ENCODE measurements around the gene FAM181A.

Gene FAM181A

DNA sequence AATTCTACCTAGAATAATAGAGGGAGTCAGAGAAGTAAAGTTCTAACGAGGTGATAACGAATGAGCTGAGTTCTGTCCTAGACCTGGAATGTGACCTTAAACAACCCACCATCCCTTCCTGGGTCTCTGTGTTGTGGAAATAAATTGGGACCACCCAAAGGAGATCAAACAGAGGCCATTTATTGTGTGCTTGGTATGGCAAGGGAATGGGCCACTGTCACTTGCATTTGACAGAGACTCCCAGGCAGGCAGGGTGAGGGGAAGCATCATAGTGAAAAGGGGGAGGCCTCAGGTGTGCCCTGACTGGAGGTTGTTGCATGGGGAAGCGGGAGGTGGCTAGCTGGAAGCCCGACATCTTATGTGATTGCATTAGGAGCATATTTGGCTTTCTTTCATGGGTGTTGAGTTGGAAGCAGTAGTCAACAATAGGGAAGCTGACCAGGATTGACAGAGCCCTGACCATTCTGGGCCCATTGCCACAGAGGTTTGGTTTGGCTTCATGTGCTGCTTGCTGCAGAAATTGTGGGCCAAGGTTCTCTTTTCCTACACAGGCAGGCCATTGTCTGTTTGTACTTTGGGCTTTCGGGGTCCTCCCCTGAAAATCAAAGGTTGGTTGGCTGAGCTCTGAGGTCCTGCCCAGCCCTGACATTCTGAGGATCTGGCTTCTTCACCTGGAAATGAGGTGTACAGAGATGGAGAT, 17.6 kb upstream of the FAM181A start:
- H3K4me3 ChIP-seq (ENCODE audit: low read length) = no peak overlapping the region
- H3K27me3 ChIP-seq (ENCODE audit: control insufficient read depth, insufficient read depth, low read length) = no peaks in the 10 kb centered on the region
- H3K9ac ChIP-seq (ENCODE audit: low read length) = no peak overlapping the region
- no peaks in the 10 kb centered on the region for H3K9me3 ChIP-seq (ENCODE audit: control insufficient read depth, low read length)
- H3K4me1 ChIP-seq (ENCODE audit: control insufficient read depth, insufficient read depth, low read length) = peaks cover 7% of the 10 kb centered on the region
- H3K36me3 ChIP-seq (ENCODE audit: control insufficient read depth, insufficient read depth, low read length) = no peaks in the 10 kb centered on the region

DNA sequence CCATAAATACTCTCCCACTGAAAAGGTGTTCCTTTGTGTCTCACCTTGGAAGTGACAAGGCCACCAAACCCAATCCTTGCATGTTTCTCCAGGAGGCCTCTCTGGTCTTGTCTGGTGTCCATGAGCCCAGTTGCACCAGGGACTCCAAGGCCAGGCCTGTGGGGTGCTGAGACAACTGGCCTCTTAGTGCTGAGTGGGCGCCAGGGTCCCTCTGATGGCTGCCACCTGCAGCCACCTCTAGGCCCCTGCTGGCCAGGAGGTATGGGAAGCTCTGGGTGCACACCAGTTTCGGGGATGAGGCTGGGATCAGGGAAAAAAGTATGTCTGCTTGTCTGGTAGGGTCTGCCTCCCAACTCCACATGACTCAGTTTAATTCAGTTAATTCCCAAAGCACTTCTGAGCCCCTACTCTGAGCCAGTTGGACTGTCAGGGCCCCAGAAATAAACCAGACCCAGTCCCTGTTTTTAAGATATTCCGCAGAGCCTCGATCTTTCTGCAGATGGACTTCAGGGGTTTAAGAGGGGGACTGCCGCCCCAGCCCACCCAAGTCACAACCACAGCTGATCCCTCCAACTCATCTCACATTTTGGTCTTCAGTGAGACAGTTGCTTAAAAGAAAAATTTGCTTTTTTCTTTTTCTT, 15.0 kb upstream of the FAM181A start:
- H3K9ac ChIP-seq (ENCODE audit: low read length) = no peak overlapping the region
- H3K27me3 ChIP-seq (ENCODE audit: control insufficient read depth, insufficient read depth, low read length) = no peaks in the 10 kb centered on the region
- no peak overlapping the region for H3K4me3 ChIP-seq (ENCODE audit: low read length)
- peaks cover 20% of the 10 kb centered on the region for H3K4me1 ChIP-seq (ENCODE audit: control insufficient read depth, insufficient read depth, low read length)
- no peaks in the 10 kb centered on the region for H3K9me3 ChIP-seq (ENCODE audit: control insufficient read depth, low read length)
- H3K36me3 ChIP-seq (ENCODE audit: control insufficient read depth, insufficient read depth, low read length) = no peaks in the 10 kb centered on the region

DNA sequence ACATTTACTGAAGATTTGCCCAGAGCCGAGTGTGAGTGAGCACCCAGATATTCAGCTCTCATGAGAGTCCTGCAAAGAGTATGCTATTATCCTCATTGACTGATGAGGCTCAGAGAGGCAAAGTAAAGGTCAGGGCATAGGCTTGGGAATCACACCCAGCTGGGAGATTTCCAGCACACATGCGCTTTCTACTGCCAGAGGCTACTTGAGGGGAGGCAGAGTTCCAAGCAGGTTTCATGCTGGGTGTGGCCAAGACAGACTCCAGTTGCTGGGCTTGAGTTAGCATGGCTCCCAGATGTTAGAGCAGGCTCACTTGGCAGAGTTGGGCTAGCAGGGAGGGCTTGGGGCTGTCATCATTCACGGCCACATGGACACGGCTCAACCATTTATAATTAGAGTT, 14.4 kb upstream of the FAM181A start:
- Histone ChIP-seq H3K4me3 (ENCODE audit: low read length) (no peak overlapping the region), H3K4me1 (ENCODE audit: control insufficient read depth, insufficient read depth, low read length) (peaks cover 27% of the 10 kb centered on the region), H3K9me3 (ENCODE audit: control insufficient read depth, low read length) (no peaks in the 10 kb centered on the region), H3K27me3 (ENCODE audit: control insufficient read depth, insufficient read depth, low read length) (no peaks in the 10 kb centered on the region), H3K9ac (ENCODE audit: low read length) (no peak overlapping the region), H3K36me3 (ENCODE audit: control insufficient read depth, insufficient read depth, low read length) (no peaks in the 10 kb centered on the region)

DNA sequence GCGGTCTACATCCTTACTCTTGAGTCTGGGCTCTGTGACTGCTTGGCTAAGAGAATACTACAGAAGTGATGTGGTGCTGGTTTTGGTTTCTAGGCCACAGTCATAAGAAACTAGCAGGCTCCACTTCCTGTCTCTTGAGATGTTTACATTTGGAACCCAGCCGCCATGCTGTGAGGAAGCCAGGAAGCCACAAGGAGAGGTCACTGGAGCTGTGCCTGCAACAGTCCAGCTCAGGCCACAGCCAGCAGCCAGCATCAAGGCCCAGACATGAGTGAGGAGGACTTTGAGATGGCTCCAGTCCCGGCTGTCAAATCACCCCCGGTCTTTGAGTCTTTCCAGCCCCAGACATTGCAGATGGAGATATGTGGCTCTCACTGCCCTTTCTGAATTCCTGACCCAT, 12.9 kb upstream of the FAM181A start:
- Histone ChIP-seq H3K4me3 (ENCODE audit: low read length) (no peak overlapping the region), H3K9ac (ENCODE audit: low read length) (no peak overlapping the region), H3K9me3 (ENCODE audit: control insufficient read depth, low read length) (no peaks in the 10 kb centered on the region), H3K4me1 (ENCODE audit: control insufficient read depth, insufficient read depth, low read length) (peaks cover 42% of the 10 kb centered on the region), H3K27me3 (ENCODE audit: control insufficient read depth, insufficient read depth, low read length) (no peaks in the 10 kb centered on the region), H3K36me3 (ENCODE audit: control insufficient read depth, insufficient read depth, low read length) (no peaks in the 10 kb centered on the region)

DNA sequence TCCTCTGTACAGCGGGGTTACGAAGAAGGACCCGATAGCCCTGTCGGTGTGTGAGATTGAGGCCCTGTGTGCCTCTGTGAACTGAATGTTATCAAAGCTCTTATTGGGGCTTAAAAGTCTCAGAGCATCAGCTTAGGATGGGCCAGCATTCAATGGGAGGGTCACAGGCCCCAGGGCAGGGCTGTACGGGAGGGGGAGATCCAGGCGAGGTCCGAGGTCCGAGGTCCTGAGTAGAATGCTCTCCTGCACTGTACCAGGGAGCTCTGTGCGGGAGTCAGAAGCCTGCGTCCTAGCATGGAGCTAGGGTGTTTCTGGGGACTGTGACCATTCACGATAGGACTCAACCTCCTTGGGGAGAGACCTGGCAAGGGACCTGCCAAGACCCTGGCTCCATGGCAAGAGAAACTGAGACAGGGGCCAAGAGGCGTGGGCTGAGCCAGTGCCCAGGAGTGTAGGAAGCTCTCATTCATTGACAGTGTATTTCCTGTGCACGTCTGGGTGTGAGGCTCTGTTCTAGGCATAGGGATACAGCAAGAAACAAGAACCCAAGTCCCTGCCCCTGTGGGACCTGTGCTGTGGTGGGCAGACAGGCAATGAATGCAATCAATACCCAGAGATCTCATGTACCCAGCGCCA, 12.0 kb upstream of the FAM181A start:
- H3K27me3 ChIP-seq (ENCODE audit: control insufficient read depth, insufficient read depth, low read length) = no peaks in the 10 kb centered on the region
- H3K36me3 ChIP-seq (ENCODE audit: control insufficient read depth, insufficient read depth, low read length) = no peaks in the 10 kb centered on the region
- peaks cover 44% of the 10 kb centered on the region for H3K4me1 ChIP-seq (ENCODE audit: control insufficient read depth, insufficient read depth, low read length)

DNA sequence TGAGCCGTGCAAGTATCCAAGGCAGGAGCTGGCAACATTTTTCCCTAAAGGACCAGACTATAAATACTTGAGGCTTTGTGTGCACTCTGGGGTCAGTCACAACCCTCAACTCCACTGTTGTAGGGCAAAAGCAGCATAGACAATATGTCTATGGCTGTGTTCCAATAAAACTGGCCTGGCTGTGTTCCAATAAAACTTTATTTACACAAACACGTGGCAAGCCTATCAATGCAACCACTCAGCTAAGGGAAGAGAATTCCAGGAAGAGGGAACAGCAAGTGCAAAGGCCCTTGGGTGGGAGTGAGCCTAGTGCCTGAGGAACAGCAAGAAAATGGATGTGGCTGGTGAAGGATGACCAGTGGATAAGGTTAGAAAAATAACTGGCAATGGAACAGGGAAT, 11.3 kb upstream of the FAM181A start:
- Histone ChIP-seq H3K9me3 (ENCODE audit: control insufficient read depth, low read length) (no peaks in the 10 kb centered on the region), H3K36me3 (ENCODE audit: control insufficient read depth, insufficient read depth, low read length) (no peaks in the 10 kb centered on the region), H3K4me1 (ENCODE audit: control insufficient read depth, insufficient read depth, low read length) (peaks cover 44% of the 10 kb centered on the region), H3K9ac (ENCODE audit: low read length) (no peak overlapping the region), H3K4me3 (ENCODE audit: low read length) (no peak overlapping the region), H3K27me3 (ENCODE audit: control insufficient read depth, insufficient read depth, low read length) (no peaks in the 10 kb centered on the region)

More for the DNA sequence above, 12.0 kb upstream of the FAM181A start:
- no peak overlapping the region for H3K9ac ChIP-seq (ENCODE audit: low read length)
- H3K4me3 ChIP-seq (ENCODE audit: low read length) = no peak overlapping the region
- H3K9me3 ChIP-seq (ENCODE audit: control insufficient read depth, low read length) = no peaks in the 10 kb centered on the region

DNA sequence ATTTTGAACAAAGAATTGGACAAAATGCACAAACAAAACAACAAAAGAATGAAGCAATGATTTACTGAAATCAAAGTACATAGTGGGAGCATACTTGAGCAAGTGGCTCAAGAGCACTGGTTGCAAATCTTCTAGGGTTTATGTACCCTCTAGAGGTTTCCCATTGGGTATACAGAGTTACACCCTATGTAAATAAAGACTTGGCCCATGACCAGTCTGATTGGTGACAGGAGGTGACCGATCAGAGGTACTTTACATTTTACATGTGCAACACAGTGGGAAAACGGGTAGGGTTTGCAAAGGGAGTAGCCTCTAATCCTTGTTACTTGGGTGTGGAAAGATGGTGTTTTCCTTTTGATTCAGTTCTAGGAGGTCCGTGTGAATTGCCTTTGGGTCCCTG, 10.6 kb upstream of the FAM181A start:
- no peaks in the 10 kb centered on the region for H3K9me3 ChIP-seq (ENCODE audit: control insufficient read depth, low read length)
- H3K27me3 ChIP-seq (ENCODE audit: control insufficient read depth, insufficient read depth, low read length) = no peaks in the 10 kb centered on the region
- no peak overlapping the region for H3K4me3 ChIP-seq (ENCODE audit: low read length)
- peaks cover 51% of the 10 kb centered on the region for H3K4me1 ChIP-seq (ENCODE audit: control insufficient read depth, insufficient read depth, low read length)
- H3K9ac ChIP-seq (ENCODE audit: low read length) = peak overlapping the region; percentile 22
- no peaks in the 10 kb centered on the region for H3K36me3 ChIP-seq (ENCODE audit: control insufficient read depth, insufficient read depth, low read length)

DNA sequence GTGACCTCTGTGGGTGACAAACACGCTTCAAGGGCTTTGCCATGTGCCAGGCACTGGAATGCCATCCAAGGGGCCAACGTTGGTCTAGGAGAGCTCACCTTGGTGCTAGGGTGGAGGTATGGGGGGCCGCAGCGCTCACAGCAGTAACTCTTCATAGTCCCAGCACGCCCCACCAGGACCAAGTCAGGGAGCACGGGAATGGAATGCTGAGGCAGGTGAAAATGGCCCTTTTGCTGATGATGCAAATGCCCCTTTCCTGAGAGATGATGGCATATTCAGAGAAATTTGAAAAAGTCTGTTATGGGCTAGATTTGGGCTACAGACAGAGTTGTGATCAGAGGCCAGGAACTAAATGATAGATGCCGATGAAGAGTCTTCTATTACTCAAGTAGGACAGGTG, 10.0 kb upstream of the FAM181A start:
- Histone ChIP-seq H3K9ac (ENCODE audit: low read length) (peak overlapping the region; percentile 22), H3K4me1 (ENCODE audit: control insufficient read depth, insufficient read depth, low read length) (peaks cover 55% of the 10 kb centered on the region), H3K36me3 (ENCODE audit: control insufficient read depth, insufficient read depth, low read length) (no peaks in the 10 kb centered on the region), H3K4me3 (ENCODE audit: low read length) (no peak overlapping the region), H3K9me3 (ENCODE audit: control insufficient read depth, low read length) (no peaks in the 10 kb centered on the region), H3K27me3 (ENCODE audit: control insufficient read depth, insufficient read depth, low read length) (no peaks in the 10 kb centered on the region)

DNA sequence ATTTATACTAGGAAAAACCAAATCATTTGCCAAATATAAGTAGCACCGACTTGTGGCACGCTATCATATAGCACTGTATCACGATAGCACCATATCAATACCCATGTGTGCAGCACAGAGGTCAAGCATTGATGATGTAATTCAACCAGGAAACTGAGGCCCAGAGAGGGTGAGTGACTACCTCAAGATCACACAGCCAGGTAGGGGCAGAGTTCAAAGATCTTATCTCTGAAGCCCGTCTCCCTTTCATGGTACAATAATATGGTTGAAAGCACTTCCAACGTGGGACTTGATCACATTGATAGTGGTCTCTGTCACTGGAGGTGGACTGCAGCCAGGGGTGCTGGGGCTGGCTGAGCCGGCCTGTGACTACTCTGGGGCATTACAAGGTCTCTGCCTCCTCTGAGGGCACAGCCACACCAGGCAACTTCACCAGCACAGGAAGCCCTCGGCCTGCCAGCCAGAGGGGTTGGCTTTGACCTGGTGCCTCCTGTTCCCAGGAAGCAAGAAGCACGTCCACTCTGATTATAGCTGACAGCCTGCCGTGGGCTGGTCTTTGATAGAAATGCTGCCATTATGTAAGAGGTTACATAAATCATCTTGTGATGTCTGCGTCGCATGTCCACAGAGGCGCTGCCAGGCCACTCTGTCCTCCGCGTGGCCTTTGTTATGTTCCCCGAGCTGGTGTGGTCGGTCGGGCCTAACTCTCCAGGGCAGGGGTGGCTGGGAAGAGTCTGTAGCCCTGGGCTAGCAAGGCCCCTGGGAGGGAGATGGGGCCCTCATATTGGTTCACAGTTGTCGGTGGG, 5.9 kb upstream of the FAM181A start:
- Histone ChIP-seq H3K4me1 (ENCODE audit: control insufficient read depth, insufficient read depth, low read length) (peaks cover 42% of the 10 kb centered on the region), H3K4me3 (ENCODE audit: low read length) (no peak overlapping the region), H3K9ac (ENCODE audit: low read length) (no peak overlapping the region), H3K27me3 (ENCODE audit: control insufficient read depth, insufficient read depth, low read length) (no peaks in the 10 kb centered on the region), H3K9me3 (ENCODE audit: control insufficient read depth, low read length) (no peaks in the 10 kb centered on the region), H3K36me3 (ENCODE audit: control insufficient read depth, insufficient read depth, low read length) (no peaks in the 10 kb centered on the region)

DNA sequence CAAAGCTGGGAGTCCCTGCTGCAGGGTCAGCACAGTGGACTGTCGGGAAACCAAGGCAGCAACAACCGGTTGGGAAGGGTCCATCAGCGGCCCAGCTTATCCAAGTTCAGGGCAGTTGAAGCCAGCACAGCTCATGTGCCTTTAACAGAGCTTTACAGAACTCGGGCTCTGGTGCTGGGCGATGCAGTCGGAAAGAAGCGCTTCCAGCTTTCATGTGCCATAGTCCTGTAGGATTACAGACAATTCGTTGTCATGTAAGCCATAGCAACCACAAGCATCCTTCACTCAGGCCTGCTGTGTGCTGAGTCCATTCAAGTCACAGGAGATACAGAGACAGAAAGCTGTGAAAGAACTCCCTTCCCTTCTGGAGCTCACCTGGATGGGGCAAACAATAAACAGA, 3.5 kb upstream of the FAM181A start:
- H3K36me3 ChIP-seq (ENCODE audit: control insufficient read depth, insufficient read depth, low read length) = no peaks in the 10 kb centered on the region
- no peaks in the 10 kb centered on the region for H3K9me3 ChIP-seq (ENCODE audit: control insufficient read depth, low read length)
- no peak overlapping the region for H3K9ac ChIP-seq (ENCODE audit: low read length)
- H3K4me3 ChIP-seq (ENCODE audit: low read length) = no peak overlapping the region
- H3K4me1 ChIP-seq (ENCODE audit: control insufficient read depth, insufficient read depth, low read length) = peaks cover 29% of the 10 kb centered on the region
- no peaks in the 10 kb centered on the region for H3K27me3 ChIP-seq (ENCODE audit: control insufficient read depth, insufficient read depth, low read length)

DNA sequence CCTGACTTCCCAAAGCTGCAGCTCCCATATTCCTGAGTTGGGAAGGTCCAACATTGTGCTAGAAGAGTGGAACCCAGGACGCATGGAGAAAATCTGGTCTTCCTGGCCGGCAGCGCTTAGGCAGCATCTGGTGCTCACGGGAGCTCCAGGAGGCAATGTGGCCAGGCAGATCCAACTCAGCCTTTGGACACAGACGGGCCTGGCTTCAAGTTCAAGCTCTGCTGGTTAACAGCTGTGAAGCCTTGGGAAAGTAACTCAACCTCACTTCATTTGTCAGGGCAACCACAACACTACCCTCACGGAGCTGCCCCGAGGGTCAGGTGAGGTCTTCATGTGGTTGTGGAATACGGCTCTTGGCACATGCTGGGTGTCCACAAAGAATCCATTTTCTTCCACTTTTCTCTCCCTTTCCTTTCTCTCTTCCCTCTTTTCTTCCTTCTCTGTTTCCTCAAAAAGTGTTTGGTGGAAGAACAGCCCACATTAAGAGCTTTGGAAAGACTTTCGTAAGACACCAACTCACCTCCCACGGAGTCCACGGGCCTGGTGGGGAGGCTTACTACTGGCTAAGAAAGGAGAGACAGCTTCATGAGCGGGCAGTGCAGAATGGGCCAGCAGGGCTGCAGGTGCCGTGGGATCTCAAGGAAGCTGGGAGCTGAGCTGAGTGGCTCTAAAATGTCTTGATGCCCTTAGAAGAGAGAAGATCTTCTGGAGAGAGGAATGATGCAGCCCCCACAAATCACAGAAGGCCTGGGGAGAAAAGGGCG, 2.4 kb upstream of the FAM181A start:
- peaks cover 33% of the 10 kb centered on the region for H3K4me1 ChIP-seq (ENCODE audit: control insufficient read depth, insufficient read depth, low read length)
- H3K9ac ChIP-seq (ENCODE audit: low read length) = no peak overlapping the region
- H3K4me3 ChIP-seq (ENCODE audit: low read length) = no peak overlapping the region
- no peaks in the 10 kb centered on the region for H3K27me3 ChIP-seq (ENCODE audit: control insufficient read depth, insufficient read depth, low read length)
- H3K36me3 ChIP-seq (ENCODE audit: control insufficient read depth, insufficient read depth, low read length) = no peaks in the 10 kb centered on the region
- H3K9me3 ChIP-seq (ENCODE audit: control insufficient read depth, low read length) = no peaks in the 10 kb centered on the region
